Renal cortex interstitium (tissue), 11 donors: Measurements from ENCODE around the gene DEFB123. TPM values are rescaled to one million over a fixed set of nuclear protein-coding genes. Genes with fewer than 3 reads are reported as not detected.

Experiments used
- DNase-seq, 11 donors: peaks; one replicate each; pipeline ENCODE4 v3.0.0-alpha.2; 2013; ENCODE audit warnings: low read depth in 9 of 11, low spot score in 4 of 11; ENCODE audit errors: extremely low read depth in 1 of 11
- polyA plus RNA-seq, 3 donors: library from polyadenylated mRNA; unstranded; fragments of 120-200 nt; gene quantifications; one replicate each; pipeline ENCODE4 v1.2.1, GENCODE V29; 2013; ENCODE audit not compliant: insufficient read length in 3 of 3

DEFB123 gene
- polyA plus RNA-seq, 3 donors = not detected

- DNase-seq = no peak
These were observed 32.2 kb downstream of the DEFB123 start for GRCh38 chr20:31472395-31473330.

- no peak for DNase-seq
These were observed 33.1 kb downstream of the DEFB123 start for GRCh38 chr20:31473331-31474096.

GRCh38 chr20:31474097-31474436, 33.6 kb downstream of the DEFB123 start:
- DNase-seq = no peak

GRCh38 chr20:31474758-31475427, 34.5 kb downstream of the DEFB123 start, which contains the start of the genes DEFB124 and REM1:
Gene DEFB124, minus strand, starts transcription at chr20:31475127. Its CDS starts 2,114 bp downstream, at chr20:31473013.
Gene REM1, plus strand, starts transcription at chr20:31475288. Its CDS starts 1,158 bp downstream, at chr20:31476446.
- DNase-seq = no peak

- no peak for DNase-seq
These were observed 35.3 kb downstream of the DEFB123 start for GRCh38 chr20:31475472-31476293.

- no peak for DNase-seq
These were observed 35.8 kb downstream of the DEFB123 start for GRCh38 chr20:31476294-31476585.

GRCh38 chr20:31476643-31477215, 36.3 kb downstream of the DEFB123 start:
- DNase-seq = no peak

- no peak for DNase-seq
These were observed 43.6 kb downstream of the DEFB123 start for GRCh38 chr20:31484001-31484400.

GRCh38 chr20:31485450-31486339, 45.3 kb downstream of the DEFB123 start:
- DNase-seq = peak in 7 of 11 donors; percentile 55 to 78 (median 68)

GRCh38 chr20:31488115-31488514, 47.7 kb downstream of the DEFB123 start:
- no peak for DNase-seq

- no peak for DNase-seq
These were observed 48.7 kb downstream of the DEFB123 start for GRCh38 chr20:31489152-31489551.

- no peak for DNase-seq
These were observed 50.3 kb downstream of the DEFB123 start for GRCh38 chr20:31490752-31491151.

- no peak for DNase-seq
These were observed 53.7 kb downstream of the DEFB123 start for GRCh38 chr20:31494131-31494530.

GRCh38 chr20:31496761-31497295, 56.4 kb downstream of the DEFB123 start:
- no peak for DNase-seq

GRCh38 chr20:31497838-31498540, 57.6 kb downstream of the DEFB123 start:
- no peak for DNase-seq
